HG02588 (cell line): ENCODE results near the gene ZNF382.

ENCODE experiments used
- ATAC-seq: cut with Tn5 transposase; IDR thresholded peaks from one replicate; pipeline ENCODE4 v1.9.1; 2021; ENCODE audit warnings: mild to moderate bottlenecking, moderate library complexity; ENCODE audit not compliant: unreplicated experiment

Gene ZNF382

GRCh38 chr19:36674201-36674600, 69.1 kb downstream of the ZNF382 start:
- no peak for ATAC-seq

- ATAC-seq = no peak
Measured at GRCh38 chr19:36679455-36679854, 74.3 kb downstream of the ZNF382 start.
